Kidney (tissue), 14 donors: ENCODE data around the gene POGZ. TPM values are rescaled to one million over a fixed set of nuclear protein-coding genes. Genes with fewer than 3 reads are reported as not detected.

ENCODE experiments used
- DNase-seq, 5 donors: peaks; one replicate each; pipeline ENCODE4 v3.0.0-alpha.2; 2013 to 2020
- FAIRE-seq: peaks from 2 replicates; lab custom pipeline; 2012; peaks lifted over from hg19 to GRCh38; lab: Jason Lieb, UNC
- H3K27ac ChIP-seq, 2 donors: one replicate each; pipeline ENCODE4 v1.7.0; 2013; ENCODE audit warnings: low read depth in 2 of 2, low read length in 2 of 2, inconsistent platforms in 1 of 2
- H3K27me3 ChIP-seq: one replicate; pipeline ENCODE4 v1.7.1; 2013; ENCODE audit warnings: low read length, inconsistent platforms; ENCODE audit not compliant: control insufficient read depth, insufficient read depth
- H3K36me3 ChIP-seq, 3 donors: one replicate each; pipeline versions ENCODE4 v1.7.0 to v1.7.1; 2013; ENCODE audit warnings: low read length in 3 of 3, control low read depth in 1 of 3, inconsistent platforms in 1 of 3; ENCODE audit not compliant: insufficient read depth in 3 of 3, control insufficient read depth in 2 of 3
- H3K4me1 ChIP-seq, 3 donors: one replicate each; pipeline versions ENCODE4 v1.7.0 to v1.7.1; 2013; ENCODE audit warnings: low read length in 3 of 3, inconsistent platforms in 1 of 3, low read depth in 1 of 3; ENCODE audit not compliant: control insufficient read depth in 2 of 3, insufficient read depth in 2 of 3
- H3K4me3 ChIP-seq, 3 donors: one replicate each; pipeline versions ENCODE4 v1.7.0 to v1.8.1; 2013; ENCODE audit warnings: low read length in 3 of 3, control low read depth in 1 of 3, inconsistent platforms in 1 of 3
- H3K9ac ChIP-seq, 3 donors: one replicate each; pipeline versions ENCODE4 v1.7.0 to v1.7.1; 2013; ENCODE audit warnings: low read length in 3 of 3, control low read depth in 1 of 3, inconsistent platforms in 1 of 3
- H3K9me3 ChIP-seq, 3 donors: one replicate each; pipeline versions ENCODE4 v1.7.0 to v1.7.1; 2013; ENCODE audit warnings: low read length in 3 of 3, control low read depth in 1 of 3, inconsistent platforms in 1 of 3; ENCODE audit not compliant: control insufficient read depth in 2 of 3, insufficient read depth in 1 of 3
- intact Hi-C: fragments of 100-400 bp; cut with DNase I; formaldehyde crosslinking; loops from one replicate; pipeline ENCODE4 v1.11.1; 2022
- polyA plus RNA-seq: library from polyadenylated mRNA; stranded (reverse); fragments of 350-450 nt; fragmentation: Illumina TruSeq; extraction: RNeasy Lipid Tissue Mini Kit (QIAGEN cat#74804); gene quantifications from one replicate; pipeline ENCODE4 v1.2.3, GENCODE V29; 2014; ENCODE audit warnings: low read depth, low replicate concordance; ENCODE audit not compliant: insufficient read depth
- total RNA-seq: library from RNA; stranded (reverse); fragmentation: NEBNext Ultra II Directional; extraction: Animal tissue kit (Norgen Biotek cat#: 25700); gene quantifications from one replicate; pipeline ENCODE4 v1.2.1, GENCODE V29; 2021
- TF ChIP-seq, protein P1 (sequence below): IDR thresholded peaks from 3 replicates; pipeline ENCODE4 v1.5.1; 2012; ENCODE audit warnings: mild to moderate bottlenecking, moderate library complexity, borderline replicate concordance; ENCODE audit not compliant: insufficient read depth; ENCODE audit errors: extremely low read depth
- donor health status: control.
- donor health status: control.
- donor health status: control.
- donor health status: control.
- donor health status: control.
- donor health status: DM: yes; HTN: yes; CAD: no.
- donor health status: Normal renal cell carcinoma (clear cell type).

The POGZ gene
- total and polyA plus RNA-seq, 2 donors from 2014 or later, result 16.4 to 96.6 TPM

DNA sequence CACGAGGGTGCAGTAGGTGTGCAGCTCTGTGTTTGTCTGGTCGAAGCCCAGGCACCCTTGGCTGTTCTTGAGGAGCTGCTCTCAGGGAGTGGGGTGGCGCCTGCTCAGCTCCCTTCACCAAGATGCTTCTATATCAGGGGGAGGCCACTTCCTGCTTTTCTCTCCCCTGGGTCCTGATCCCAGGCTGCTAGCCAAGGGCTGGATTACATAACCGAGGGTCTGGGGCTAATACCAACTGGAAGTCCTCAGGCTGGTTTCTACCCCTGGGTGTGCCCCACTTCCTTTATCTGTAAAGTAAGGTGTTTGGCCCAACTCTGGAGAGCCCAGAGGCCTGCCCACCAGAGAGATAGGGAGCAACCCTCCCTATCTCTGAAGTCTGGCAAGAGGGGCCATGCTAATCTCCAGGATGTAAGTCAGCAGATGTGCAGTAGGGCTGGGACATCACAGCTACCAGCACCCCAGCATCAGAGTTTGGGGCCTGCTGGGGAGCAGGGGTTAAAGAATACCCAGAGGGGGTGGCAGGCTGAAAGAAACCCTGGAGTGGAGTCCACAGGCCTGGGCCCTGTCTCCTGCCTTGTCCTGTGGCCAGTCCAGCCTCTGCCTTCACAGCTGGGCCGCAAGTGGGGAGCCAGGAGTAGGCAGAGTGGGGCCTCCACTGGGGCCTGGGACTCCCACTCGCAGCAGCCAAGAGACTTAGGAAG, 88.9 kb downstream of the POGZ start:
- DNase-seq (peak in 1 of 5 donors; percentile 73), FAIRE-seq (no peak)
- Histone ChIP-seq H3K36me3 (peaks cover 0 to 14% (median 3%) of the 10 kb centered on the region in 3 donors), H3K9me3 (no peaks in the 10 kb centered on the region), H3K27me3 (no peaks in the 10 kb centered on the region), H3K27ac (peak overlapping the region in 1 of 2 donors; percentile 79), H3K4me1 (peaks cover 0 to 48% (median 45%) of the 10 kb centered on the region in 3 donors), H3K9ac (peak overlapping the region in 1 of 3 donors; percentile 48), H3K4me3 (no peak overlapping the region)
- TF ChIP-seq, protein P1, sequence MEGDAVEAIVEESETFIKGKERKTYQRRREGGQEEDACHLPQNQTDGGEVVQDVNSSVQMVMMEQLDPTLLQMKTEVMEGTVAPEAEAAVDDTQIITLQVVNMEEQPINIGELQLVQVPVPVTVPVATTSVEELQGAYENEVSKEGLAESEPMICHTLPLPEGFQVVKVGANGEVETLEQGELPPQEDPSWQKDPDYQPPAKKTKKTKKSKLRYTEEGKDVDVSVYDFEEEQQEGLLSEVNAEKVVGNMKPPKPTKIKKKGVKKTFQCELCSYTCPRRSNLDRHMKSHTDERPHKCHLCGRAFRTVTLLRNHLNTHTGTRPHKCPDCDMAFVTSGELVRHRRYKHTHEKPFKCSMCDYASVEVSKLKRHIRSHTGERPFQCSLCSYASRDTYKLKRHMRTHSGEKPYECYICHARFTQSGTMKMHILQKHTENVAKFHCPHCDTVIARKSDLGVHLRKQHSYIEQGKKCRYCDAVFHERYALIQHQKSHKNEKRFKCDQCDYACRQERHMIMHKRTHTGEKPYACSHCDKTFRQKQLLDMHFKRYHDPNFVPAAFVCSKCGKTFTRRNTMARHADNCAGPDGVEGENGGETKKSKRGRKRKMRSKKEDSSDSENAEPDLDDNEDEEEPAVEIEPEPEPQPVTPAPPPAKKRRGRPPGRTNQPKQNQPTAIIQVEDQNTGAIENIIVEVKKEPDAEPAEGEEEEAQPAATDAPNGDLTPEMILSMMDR, result no peak
- intact Hi-C loops, result no loop called here

GRCh38 chr1:151369621-151370048, 89.7 kb downstream of the POGZ start:
- Histone ChIP-seq H3K36me3 (peaks cover 0 to 21% (median 7%) of the 10 kb centered on the region in 3 donors), H3K4me1 (peaks cover 0 to 48% (median 45%) of the 10 kb centered on the region in 3 donors), H3K27ac (no peak overlapping the region), H3K9ac (no peak overlapping the region), H3K27me3 (no peaks in the 10 kb centered on the region), H3K4me3 (no peak overlapping the region), H3K9me3 (no peaks in the 10 kb centered on the region)
- DNase-seq (peak in 1 of 5 donors; percentile 75), FAIRE-seq (no peak)
- TF ChIP-seq, protein P1, result no peak
- intact Hi-C loops, result no loop called here

DNA sequence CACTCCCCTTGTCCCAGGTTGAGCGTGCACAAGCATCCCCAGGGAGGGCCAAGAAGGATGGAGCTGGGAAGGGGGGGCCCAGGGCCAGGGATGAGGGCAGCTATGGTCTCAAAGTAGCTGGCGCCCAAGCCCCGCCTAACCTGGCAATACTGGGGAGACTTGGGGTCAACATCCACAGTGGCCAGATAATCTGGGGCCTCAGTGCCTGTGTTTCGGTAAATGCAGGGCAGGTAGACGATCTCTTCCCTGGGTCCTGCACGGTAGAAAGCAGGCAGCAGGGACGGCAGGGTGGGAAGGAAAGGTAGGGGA, 90.0 kb downstream of the POGZ start:
- H3K27ac ChIP-seq, result peak overlapping the region in 1 of 2 donors; percentile 68
- no peak for FAIRE-seq
- H3K9me3 ChIP-seq, result no peaks in the 10 kb centered on the region
- H3K9ac ChIP-seq, result no peak overlapping the region
- H3K36me3 ChIP-seq, result peaks cover 0 to 25% (median 11%) of the 10 kb centered on the region in 3 donors
- H3K4me1 ChIP-seq, result peaks cover 0 to 48% (median 45%) of the 10 kb centered on the region in 3 donors
- TF ChIP-seq, protein P1, result no peak
- intact Hi-C loops, result no loop called here
- no peak for DNase-seq
- no peaks in the 10 kb centered on the region for H3K27me3 ChIP-seq
- H3K4me3 ChIP-seq, result no peak overlapping the region
